ENCODE measurements around the gene MYO16. TPM values are rescaled to one million over a fixed set of nuclear protein-coding genes. Genes with fewer than 3 reads are reported as not detected.

The MYO16 gene
- total RNA-seq, 4 donors from 2014 or later = 0.54 to 3.8 (median 1.5) TPM

- TF ChIP-seq POLR2A (IDR thresholded peaks at IDR 0.05) = no peak
- TF ChIP-seq CTCF (IDR thresholded peaks at IDR 0.05) = no peak
- TF ChIP-seq EP300 (IDR thresholded peaks at IDR 0.05) = no peak
- TF ChIP-seq POLR2AphosphoS5 (IDR thresholded peaks at IDR 0.05) = no peak
- ATAC-seq = no peak
- Histone ChIP-seq H3K4me3 (no peak overlapping the region), H3K27me3 (no peaks in the 10 kb centered on the region), H3K4me1 (peaks cover 0 to 25% (median 0%) of the 10 kb centered on the region in 3 donors), H3K27ac (no peak overlapping the region), H3K9me3 (no peaks in the 10 kb centered on the region), H3K36me3 (no peaks in the 10 kb centered on the region)
Measured at GRCh38 chr13:108962654-108963053, 333.2 kb downstream of the MYO16 start.

GRCh38 chr13:108963276-108963810 is 333.9 kb downstream of the MYO16 start:
- TF ChIP-seq EP300 (IDR thresholded peaks at IDR 0.05) = no peak
- TF ChIP-seq POLR2A (IDR thresholded peaks at IDR 0.05) = no peak
- TF ChIP-seq CTCF (IDR thresholded peaks at IDR 0.05) = no peak
- TF ChIP-seq POLR2AphosphoS5 (IDR thresholded peaks at IDR 0.05) = no peak
- H3K9me3 ChIP-seq = no peaks in the 10 kb centered on the region
- 88 to 95% methylated on average over 3 of the region's 3 CpGs for WGBS, 2 donors (ENCODE audit: low coverage in 1 of 2)
- ATAC-seq = no peak
- H3K4me1 ChIP-seq = peaks cover 0 to 22% (median 0%) of the 10 kb centered on the region in 3 donors
- H3K27me3 ChIP-seq = no peaks in the 10 kb centered on the region
- H3K4me3 ChIP-seq = no peak overlapping the region
- H3K27ac ChIP-seq = no peak overlapping the region
- H3K36me3 ChIP-seq = no peaks in the 10 kb centered on the region

GRCh38 chr13:108963846-108964600 is 334.6 kb downstream of the MYO16 start:
- H3K36me3 ChIP-seq = no peaks in the 10 kb centered on the region
- peaks cover 0 to 20% (median 0%) of the 10 kb centered on the region in 3 donors for H3K4me1 ChIP-seq
- H3K9me3 ChIP-seq = no peaks in the 10 kb centered on the region
- no peak overlapping the region for H3K27ac ChIP-seq
- WGBS, 2 donors (ENCODE audit: low coverage in 1 of 2) = 76 to 78% methylated on average over 8 to 10 of the region's 10 CpGs
- ATAC-seq = no peak
- no peak overlapping the region for H3K4me3 ChIP-seq
- TF ChIP-seq POLR2A (IDR thresholded peaks at IDR 0.05) (no peak), POLR2AphosphoS5 (IDR thresholded peaks at IDR 0.05) (no peak), EP300 (IDR thresholded peaks at IDR 0.05) (no peak), CTCF (IDR thresholded peaks at IDR 0.05) (no peak)
- no peaks in the 10 kb centered on the region for H3K27me3 ChIP-seq

GRCh38 chr13:108964606-108965005 is 335.2 kb downstream of the MYO16 start:
- Histone ChIP-seq H3K27me3 (no peaks in the 10 kb centered on the region), H3K4me1 (peaks cover 0 to 14% (median 0%) of the 10 kb centered on the region in 3 donors), H3K36me3 (no peaks in the 10 kb centered on the region), H3K27ac (no peak overlapping the region), H3K4me3 (no peak overlapping the region), H3K9me3 (no peaks in the 10 kb centered on the region)
- TF ChIP-seq POLR2A (IDR thresholded peaks at IDR 0.05) = no peak
- no peak for TF ChIP-seq POLR2AphosphoS5 (IDR thresholded peaks at IDR 0.05)
- no peak for TF ChIP-seq EP300 (IDR thresholded peaks at IDR 0.05)
- TF ChIP-seq CTCF (IDR thresholded peaks at IDR 0.05) = no peak
- WGBS, 2 donors (ENCODE audit: low coverage in 1 of 2) = 59 to 89% methylated on average over 7 of the region's 7 CpGs
- ATAC-seq = no peak

- no peak for TF ChIP-seq POLR2A (IDR thresholded peaks at IDR 0.05)
- no peak for TF ChIP-seq CTCF (IDR thresholded peaks at IDR 0.05)
- no peak for ATAC-seq
- WGBS, 2 donors (ENCODE audit: low coverage in 1 of 2) = 91 to 95% methylated on average over 5 to 6 of the region's 6 CpGs
- Histone ChIP-seq H3K4me1 (no peaks in the 10 kb centered on the region), H3K4me3 (no peak overlapping the region), H3K27me3 (no peaks in the 10 kb centered on the region), H3K36me3 (no peaks in the 10 kb centered on the region), H3K27ac (no peak overlapping the region), H3K9me3 (no peaks in the 10 kb centered on the region)
Measured at GRCh38 chr13:108967371-108967770, 338.0 kb downstream of the MYO16 start.

All from gastroesophageal sphincter (tissue), 4 donors.